ENCODE results near the gene LPP.

- TF ChIP-seq CTCF (IDR thresholded peaks at IDR 0.05 in 2 of 3, conservative IDR thresholded peaks at IDR 0.05 in 1 of 3; ENCODE audit: borderline replicate concordance in 1 of 3, insufficient read depth in 1 of 3, low read depth in 2 of 3, low read length in 2 of 3), result no peak
- no peak for TF ChIP-seq SRF (IDR thresholded peaks at IDR 0.05; ENCODE audit: low read depth)
- TF ChIP-seq EZH2 (IDR thresholded peaks at IDR 0.05), result no peak
- TF ChIP-seq SIN3A (IDR thresholded peaks at IDR 0.05; ENCODE audit: low read depth), result no peak
These were observed 16.0 kb downstream of the LPP start for GRCh38 chr3:188169830-188170455.
